ENCODE measurements around the gene BTG4.

- TF ChIP-seq CTCF (IDR thresholded peaks at IDR 0.05): no peak
- TF ChIP-seq POLR2AphosphoS5 (IDR thresholded peaks at IDR 0.05): no peak
Measured at GRCh38 chr11:111538407-111539114, 26.4 kb upstream of the BTG4 start.

All from upper lobe of left lung (tissue), 4 donors.